ACHN (cell line): ENCODE data around the gene ANAPC15.
A peak's percentile ranks its signal among the peaks of the same experiment; 100 is the strongest.

Experiments
- DNase-seq: peaks from one replicate; pipeline ENCODE4 v3.0.0-alpha.2; 2015
- in situ Hi-C: cut with HindIII; loops from 2 replicates; pipeline ENCODE4 v1.10.0; 2017; ENCODE audit warnings: low sequenced_read_pairs, low pct_ligation_motif_present, low pct_unique_long_range_greater_than_20kb

Gene ANAPC15

GRCh38 chr11:72100462-72100861, 12.0 kb downstream of the ANAPC15 start:
- no peak for DNase-seq
- in situ Hi-C loops: no loop called here

DNA sequence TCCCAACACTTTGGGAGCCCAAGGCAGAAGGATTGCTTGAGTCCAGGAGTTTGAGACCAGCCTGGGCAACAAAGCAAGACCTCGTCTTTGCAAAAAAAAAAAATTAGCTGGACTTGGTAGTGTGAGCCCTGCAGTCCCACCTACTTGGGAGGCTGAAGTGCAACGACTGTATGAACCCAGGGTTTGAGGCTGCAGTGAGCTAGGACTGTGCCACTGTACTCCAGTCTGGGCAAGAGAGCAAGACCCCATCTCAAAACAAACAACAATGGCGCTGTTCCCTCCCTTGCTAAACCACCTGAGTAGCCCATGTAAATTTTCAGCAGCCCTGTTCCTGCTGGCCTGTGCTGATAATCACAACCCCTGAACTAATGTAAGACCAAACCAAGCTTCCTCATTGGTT, 12.5 kb downstream of the ANAPC15 start:
- DNase-seq: no peak
- in situ Hi-C loops: no loop called here

DNA sequence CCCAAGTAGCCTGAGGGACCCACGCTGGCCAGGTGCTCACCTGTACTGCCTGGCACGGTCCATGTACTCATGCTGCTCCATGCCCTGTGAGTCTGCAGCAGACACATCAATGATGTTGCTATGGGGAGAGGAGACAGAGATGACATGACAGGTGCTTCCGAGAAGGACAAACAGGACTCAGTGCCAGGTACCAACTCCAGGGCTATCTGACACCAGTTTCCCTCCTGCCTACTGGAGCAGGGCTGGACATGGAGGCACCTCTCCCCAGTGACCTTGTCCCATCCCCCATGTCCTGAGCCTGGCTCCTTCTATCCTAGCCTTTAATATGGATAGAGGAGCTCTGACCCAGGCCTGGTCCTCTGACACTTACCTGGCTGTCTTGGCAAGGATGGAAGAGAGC, 13.8 kb downstream of the ANAPC15 start:
- in situ Hi-C loops: no loop called here
- no peak for DNase-seq

DNA sequence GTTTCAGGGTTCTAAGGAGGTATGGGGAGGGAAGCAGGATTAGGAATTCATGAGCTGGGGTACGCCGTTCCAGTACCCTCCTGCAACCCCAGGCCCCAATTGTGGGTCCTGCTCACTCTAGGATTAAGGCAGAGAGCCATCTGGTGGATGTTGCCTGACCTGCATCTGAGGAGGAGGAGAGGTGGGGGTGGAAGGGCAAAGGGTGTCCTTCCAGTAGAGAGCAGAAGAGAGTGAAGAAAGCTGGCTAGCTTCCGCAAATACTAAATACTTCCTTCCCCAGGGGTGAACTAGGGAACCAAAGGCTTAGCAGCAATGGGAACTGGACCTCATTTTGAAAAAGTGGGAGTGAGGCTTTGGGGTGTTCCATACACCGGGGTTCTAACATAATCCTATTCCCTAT, 21.2 kb downstream of the ANAPC15 start:
- in situ Hi-C loops: no loop called here
- peak; percentile 57 for DNase-seq

- in situ Hi-C loops: no loop called here
- no peak for DNase-seq
Observed at GRCh38 chr11:72088076-72088808, 24.3 kb downstream of the ANAPC15 start.

- in situ Hi-C loops: no loop called here
- no peak for DNase-seq
Observed at GRCh38 chr11:72085621-72086351, 26.7 kb downstream of the ANAPC15 start.

- DNase-seq: no peak
- in situ Hi-C loops: no loop called here
Observed at GRCh38 chr11:72084965-72085364, 27.5 kb downstream of the ANAPC15 start.

GRCh38 chr11:72084076-72084475, 28.4 kb downstream of the ANAPC15 start:
- in situ Hi-C loops: no loop called here
- no peak for DNase-seq

- DNase-seq: no peak
- in situ Hi-C loops: no loop called here
Observed at GRCh38 chr11:72083414-72083813, 29.1 kb downstream of the ANAPC15 start.

DNA sequence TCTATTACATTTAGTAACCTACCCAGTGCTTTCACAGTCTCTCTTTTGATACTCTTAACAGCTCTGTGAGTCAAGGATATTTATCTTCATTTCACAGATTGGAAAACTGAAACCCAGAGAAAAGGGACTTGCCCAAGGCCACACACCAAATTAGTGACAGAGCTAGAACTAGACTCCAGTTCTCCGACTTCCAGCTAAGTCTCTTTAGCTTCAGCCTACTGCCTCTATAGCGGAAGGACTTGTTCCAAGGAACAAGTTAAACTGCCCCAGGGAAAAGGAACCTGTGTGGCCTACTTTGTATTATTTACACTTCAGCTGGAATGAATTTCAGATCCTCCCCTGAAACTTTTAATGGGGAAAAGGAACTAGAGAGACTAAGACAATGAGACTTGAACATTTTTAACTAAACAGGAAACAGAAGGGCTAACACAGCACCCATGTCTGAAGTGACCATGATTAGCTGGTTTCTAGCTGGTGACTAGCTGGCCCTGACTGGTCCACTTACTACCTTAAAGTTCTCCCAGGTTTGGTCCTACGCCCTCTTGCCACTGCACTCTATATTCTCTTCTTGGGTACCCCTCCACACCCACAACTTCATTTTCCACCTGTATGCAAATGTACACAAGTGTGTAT, 30.6 kb downstream of the ANAPC15 start:
- in situ Hi-C loops: no loop called here
- DNase-seq: no peak

DNA sequence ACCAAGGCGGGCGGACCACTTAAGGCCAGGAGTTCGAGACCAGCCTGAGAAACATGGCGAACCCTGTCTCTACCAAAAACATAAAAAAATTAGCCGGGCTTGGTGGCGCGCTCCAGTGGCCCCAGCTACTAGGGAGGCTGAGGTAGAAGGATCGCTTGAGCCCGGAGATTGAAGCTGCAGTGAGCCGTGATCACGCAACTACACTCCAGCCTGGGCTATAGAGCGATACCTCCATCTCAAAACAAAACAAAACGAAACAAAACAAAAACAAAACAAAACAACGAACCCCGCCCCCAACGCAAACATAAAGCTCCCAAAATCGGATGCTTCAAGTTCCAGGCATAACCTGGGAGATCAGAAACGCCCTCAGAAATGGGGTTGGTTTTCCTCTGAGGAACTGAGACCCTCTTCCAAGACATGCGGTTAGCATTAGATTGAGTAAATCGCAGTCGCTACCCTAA, 31.3 kb downstream of the ANAPC15 start:
- in situ Hi-C loops: no loop called here
- no peak for DNase-seq

GRCh38 chr11:72080326-72081183, 31.9 kb downstream of the ANAPC15 start, which contains the start of the genes LRRC51 and NUMA1:
Gene LRRC51, plus strand, starts transcription at chr11:72080850. Its CDS starts 8,234 bp downstream, at chr11:72089084.
Gene NUMA1, minus strand, starts transcription at chr11:72080542. Its CDS starts 44,599 bp downstream, at chr11:72035943.
- DNase-seq: peak; percentile 99
- in situ Hi-C loops: no loop called here

- peak; percentile 14 for DNase-seq
- in situ Hi-C loops: no loop called here
Observed at GRCh38 chr11:72079819-72080325, 32.6 kb downstream of the ANAPC15 start.

DNA sequence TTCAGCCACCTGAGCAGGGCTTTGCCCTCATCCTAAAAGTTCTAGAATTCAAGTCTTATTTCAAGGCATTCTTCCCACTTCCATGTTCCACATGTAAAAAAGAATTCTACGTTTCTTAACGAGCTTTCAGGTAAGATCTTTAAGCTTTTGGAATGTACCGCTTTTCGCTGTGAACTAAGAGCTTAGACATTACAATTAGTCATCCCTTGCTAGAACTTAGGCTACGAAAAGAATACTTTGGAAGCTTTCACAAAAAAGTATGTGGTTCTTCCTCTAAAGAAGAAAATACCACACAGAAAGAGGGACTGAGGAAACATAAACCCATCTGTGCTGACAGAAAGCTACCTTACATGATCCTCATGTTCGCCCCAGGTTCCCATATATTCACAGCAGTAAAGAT, 34.0 kb downstream of the ANAPC15 start:
- in situ Hi-C loops: no loop called here
- no peak for DNase-seq

DNA sequence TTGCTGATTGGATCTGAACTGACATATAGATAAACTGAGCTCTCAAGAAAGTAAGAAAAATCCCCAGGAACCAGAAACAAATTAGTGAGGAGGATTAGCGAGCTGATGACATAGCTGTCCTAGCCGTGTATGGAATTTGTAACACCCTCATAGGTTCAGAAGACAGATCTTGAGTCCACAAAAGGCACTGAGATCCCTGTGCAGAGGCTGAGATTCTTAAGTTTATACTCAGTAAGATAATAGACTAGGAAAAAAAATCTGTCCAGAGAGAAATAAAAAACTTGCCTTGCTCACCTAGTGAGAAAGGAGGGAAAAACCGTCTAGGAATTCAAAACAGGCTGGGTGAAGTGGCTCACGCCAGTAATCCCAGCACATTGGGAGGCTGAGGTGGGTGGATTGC, 36.7 kb downstream of the ANAPC15 start:
- DNase-seq: no peak
- in situ Hi-C loops: no loop called here

DNA sequence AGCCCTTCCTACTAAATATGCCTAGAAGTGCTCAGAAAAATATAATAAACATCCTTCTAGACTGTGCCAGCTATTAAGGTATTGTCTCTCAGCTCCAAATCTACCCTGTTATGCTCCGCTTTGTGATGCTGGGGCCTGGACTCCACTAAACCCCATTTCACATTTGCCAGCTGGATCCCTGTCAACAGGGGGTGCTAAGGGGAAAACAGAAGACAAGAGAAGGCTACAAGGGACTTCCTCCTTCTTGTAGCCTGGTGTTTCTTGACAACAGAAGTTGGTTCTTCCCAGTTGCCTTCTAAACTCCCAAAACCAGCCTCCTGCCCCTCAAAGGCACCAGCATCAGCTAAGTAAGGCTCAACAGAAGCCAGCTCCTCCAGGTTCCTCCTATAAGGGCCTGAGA, 37.4 kb downstream of the ANAPC15 start:
- DNase-seq: peak; percentile 53
- in situ Hi-C loops: no loop called here

DNA sequence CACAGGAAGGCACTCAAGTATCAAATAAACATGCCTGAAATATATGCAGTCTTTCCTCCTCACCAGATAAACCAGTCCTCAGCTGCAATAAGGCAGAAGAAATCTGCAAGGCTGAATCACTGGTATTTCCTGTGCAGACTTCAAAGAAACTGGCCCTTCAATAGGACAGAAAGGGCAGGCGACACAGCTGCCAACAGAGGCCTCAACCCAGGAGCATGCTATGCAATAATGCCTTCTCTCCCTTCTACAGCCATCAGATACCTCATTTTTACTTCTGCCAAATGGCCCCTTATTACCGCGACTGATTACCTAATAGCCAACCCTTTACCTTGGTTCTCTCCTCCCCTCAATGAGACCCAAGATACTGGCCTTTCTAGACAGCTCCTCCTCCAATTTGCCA, 40.1 kb downstream of the ANAPC15 start:
- peak; percentile 61 for DNase-seq

DNA sequence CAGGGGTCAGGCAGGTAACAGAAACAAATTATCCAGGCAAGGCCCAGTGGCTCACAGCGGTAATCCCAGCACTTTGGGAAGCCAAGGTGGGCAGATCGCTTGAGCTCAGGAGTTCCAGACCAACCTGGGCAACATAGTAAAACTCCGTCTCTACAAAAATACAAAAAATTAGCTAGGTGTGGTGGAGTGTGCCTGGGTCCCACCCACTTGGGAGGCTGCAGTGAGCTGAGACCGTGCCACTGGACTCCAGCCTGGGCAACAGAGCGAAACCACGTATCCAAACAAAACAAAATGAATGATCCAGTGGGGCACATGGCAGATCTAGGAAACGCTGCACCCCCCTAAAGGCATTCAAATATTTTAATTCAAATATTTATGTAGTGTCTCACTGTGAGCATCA, 42.0 kb downstream of the ANAPC15 start:
- peak; percentile 43 for DNase-seq
- in situ Hi-C loops: no loop called here

More for the DNA sequence above, 40.1 kb downstream of the ANAPC15 start:
- in situ Hi-C loops: no loop called here
